Activated CD8-positive, alpha-beta memory T cell treated with anti-CD3 and anti-CD28 coated beads, Interleukin-2, amount 50 U/mL, for 48 hours (primary cell): ENCODE results near the gene CAVIN1.
A peak's percentile ranks its signal among the peaks of the same experiment; 100 is the strongest.
"Not testable (repeated sequence)": the region's sequence is repeated elsewhere in the genome, so short reads cannot be mapped to it uniquely, and the experiment has no call there.

Source experiments
- DNase-seq: peaks from one replicate; pipeline ENCODE4 v3.0.0-alpha.2; 2020

Gene CAVIN1

GRCh38 chr17:42422958-42423712 is at the start of gene CAVIN1:
TSS of gene CAVIN1 (minus strand) at chr17:42423256. CDS start at chr17:42423097, 159 bp downstream.
- no peak for DNase-seq

- no peak for DNase-seq
Observed at GRCh38 chr17:42467889-42468288, 44.8 kb upstream of the CAVIN1 start.

GRCh38 chr17:42463976-42464400 is 40.9 kb upstream of the CAVIN1 start:
- no peak for DNase-seq

GRCh38 chr17:42460371-42460770 is 37.3 kb upstream of the CAVIN1 start:
- DNase-seq, result no peak

GRCh38 chr17:42459801-42460281 is 36.8 kb upstream of the CAVIN1 start:
- no peak for DNase-seq

GRCh38 chr17:42459256-42459800 is 36.3 kb upstream of the CAVIN1 start:
- peak; percentile 65 for DNase-seq

- DNase-seq, result peak; percentile 98
Observed at GRCh38 chr17:42458497-42459255, 35.6 kb upstream of the CAVIN1 start, which contains the start of gene ATP6V0A1. TSS of gene ATP6V0A1 (plus strand) at chr17:42458878. CDS start at chr17:42460895, 2,017 bp downstream.

GRCh38 chr17:42457107-42457792 is 34.2 kb upstream of the CAVIN1 start:
- no peak for DNase-seq

- no peak for DNase-seq
Observed at GRCh38 chr17:42456223-42457106, 33.4 kb upstream of the CAVIN1 start.

- not testable (repeated sequence) for DNase-seq
Observed at GRCh38 chr17:42454987-42455386, 31.9 kb upstream of the CAVIN1 start.

- no peak for DNase-seq
Observed at GRCh38 chr17:42453439-42453838, 30.4 kb upstream of the CAVIN1 start.

GRCh38 chr17:42451270-42451669 is 28.2 kb upstream of the CAVIN1 start:
- DNase-seq, result not testable (repeated sequence)

- DNase-seq, result not testable (repeated sequence)
Observed at GRCh38 chr17:42449838-42450237, 26.8 kb upstream of the CAVIN1 start.

GRCh38 chr17:42449176-42449575 is 26.1 kb upstream of the CAVIN1 start:
- not testable (repeated sequence) for DNase-seq

- no peak for DNase-seq
Observed at GRCh38 chr17:42442196-42442565, 19.1 kb upstream of the CAVIN1 start.

GRCh38 chr17:42441371-42442195 is 18.5 kb upstream of the CAVIN1 start:
- DNase-seq, result no peak

GRCh38 chr17:42438600-42439567 is 15.8 kb upstream of the CAVIN1 start:
- DNase-seq, result no peak

GRCh38 chr17:42436391-42436790 is 13.3 kb upstream of the CAVIN1 start:
- no peak for DNase-seq

- no peak for DNase-seq
Observed at GRCh38 chr17:42431758-42432161, 8.7 kb upstream of the CAVIN1 start.
